RWPE2 (cell line): ENCODE measurements around the gene PLEKHA8.
A peak's percentile ranks its signal among the peaks of the same experiment; 100 is the strongest.

Source experiments
- ATAC-seq: fragments of 200-7000 bp; cut with Tn5 transposase; 3 replicates; pipeline ENCODE4 v1.9.1; 2021; ENCODE audit warnings: low read depth
- DNase-seq: peaks from one replicate; pipeline ENCODE4 v3.0.0-alpha.2; 2020; ENCODE audit warnings: low spot score
- H3K27ac ChIP-seq: fragments of 450-650 bp; 2 replicates; pipeline ENCODE4 v1.5.1; 2017; ENCODE audit warnings: mild to moderate bottlenecking; ENCODE audit not compliant: poor library complexity, severe bottlenecking
- H3K27me3 ChIP-seq: fragments of 250-450 bp; sonication (Bioruptor Pico); 2 replicates; pipeline ENCODE4 v1.5.1; 2021; ENCODE audit warnings: mild to moderate bottlenecking, moderate library complexity; ENCODE audit not compliant: insufficient read depth, poor library complexity, severe bottlenecking
- H3K36me3 ChIP-seq: fragments of 250-450 bp; sonication (Bioruptor Pico); 2 replicates; pipeline ENCODE4 v1.5.1; 2020; ENCODE audit warnings: low read depth, mild to moderate bottlenecking, moderate library complexity
- H3K4me1 ChIP-seq: fragments of 250-450 bp; sonication (Bioruptor Pico); 2 replicates; pipeline ENCODE4 v1.5.1; 2021; ENCODE audit warnings: mild to moderate bottlenecking, moderate library complexity; ENCODE audit not compliant: insufficient read depth, poor library complexity, severe bottlenecking
- H3K4me3 ChIP-seq: fragments of 250-450 bp; sonication (Bioruptor Pico); 2 replicates; pipeline ENCODE4 v1.5.1; 2021; ENCODE audit warnings: mild to moderate bottlenecking, moderate library complexity; ENCODE audit not compliant: severe bottlenecking
- H3K9me3 ChIP-seq: fragments of 250-450 bp; sonication (Bioruptor Pico); 2 replicates; pipeline ENCODE4 v1.5.1; 2021; ENCODE audit warnings: mild to moderate bottlenecking, moderate library complexity; ENCODE audit not compliant: severe bottlenecking
- TF ChIP-seq, protein P1 (sequence below): fragments of 450-650 bp; IDR thresholded peaks from one replicate; pipeline ENCODE4 v1.5.1; 2017; ENCODE audit warnings: mild to moderate bottlenecking, moderate library complexity; ENCODE audit not compliant: poor library complexity, severe bottlenecking

The PLEKHA8 gene

GRCh38 chr7:30148426-30148825 lies 120.2 kb downstream of the PLEKHA8 start:
- peaks cover 22% of the 10 kb centered on the region for H3K4me1 ChIP-seq
- no peak for ATAC-seq
- TF ChIP-seq, protein P1, sequence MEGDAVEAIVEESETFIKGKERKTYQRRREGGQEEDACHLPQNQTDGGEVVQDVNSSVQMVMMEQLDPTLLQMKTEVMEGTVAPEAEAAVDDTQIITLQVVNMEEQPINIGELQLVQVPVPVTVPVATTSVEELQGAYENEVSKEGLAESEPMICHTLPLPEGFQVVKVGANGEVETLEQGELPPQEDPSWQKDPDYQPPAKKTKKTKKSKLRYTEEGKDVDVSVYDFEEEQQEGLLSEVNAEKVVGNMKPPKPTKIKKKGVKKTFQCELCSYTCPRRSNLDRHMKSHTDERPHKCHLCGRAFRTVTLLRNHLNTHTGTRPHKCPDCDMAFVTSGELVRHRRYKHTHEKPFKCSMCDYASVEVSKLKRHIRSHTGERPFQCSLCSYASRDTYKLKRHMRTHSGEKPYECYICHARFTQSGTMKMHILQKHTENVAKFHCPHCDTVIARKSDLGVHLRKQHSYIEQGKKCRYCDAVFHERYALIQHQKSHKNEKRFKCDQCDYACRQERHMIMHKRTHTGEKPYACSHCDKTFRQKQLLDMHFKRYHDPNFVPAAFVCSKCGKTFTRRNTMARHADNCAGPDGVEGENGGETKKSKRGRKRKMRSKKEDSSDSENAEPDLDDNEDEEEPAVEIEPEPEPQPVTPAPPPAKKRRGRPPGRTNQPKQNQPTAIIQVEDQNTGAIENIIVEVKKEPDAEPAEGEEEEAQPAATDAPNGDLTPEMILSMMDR = no peak
- H3K9me3 ChIP-seq = no peaks in the 10 kb centered on the region
- DNase-seq = no peak
- H3K27ac ChIP-seq = peak overlapping the region; percentile 21
- no peaks in the 10 kb centered on the region for H3K27me3 ChIP-seq
- no peak overlapping the region for H3K4me3 ChIP-seq
- no peaks in the 10 kb centered on the region; the same call in 1 of the 2 replicates for H3K36me3 ChIP-seq

DNA sequence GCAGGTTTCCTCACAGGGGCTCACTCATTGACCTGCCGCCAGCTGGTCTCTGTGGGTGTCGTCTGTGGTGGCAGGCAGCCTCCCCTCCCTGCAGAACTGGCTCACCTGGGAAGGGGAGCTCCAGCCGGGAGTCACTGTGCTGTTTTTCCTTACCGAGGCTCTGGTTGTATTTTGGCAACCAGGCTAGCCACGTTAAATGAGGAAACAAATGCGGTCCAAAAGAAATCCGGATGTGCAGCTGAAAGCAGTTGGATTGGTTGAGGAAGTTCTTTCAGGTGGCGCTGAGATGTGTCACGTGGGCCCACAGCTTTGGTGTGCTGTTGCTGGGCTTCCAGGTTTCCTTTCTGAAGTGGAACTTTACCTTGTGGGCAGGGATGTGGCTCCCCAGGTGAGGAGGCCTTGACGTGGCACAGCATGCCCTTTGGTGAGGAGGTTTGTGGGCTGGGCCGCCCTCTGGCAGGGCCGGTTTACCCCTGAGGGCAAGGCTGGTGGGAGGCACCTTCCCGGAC lies 120.8 kb downstream of the PLEKHA8 start:
- ATAC-seq (peak; percentile 71), DNase-seq (no peak)
- Histone ChIP-seq H3K4me3 (no peak overlapping the region), H3K9me3 (no peaks in the 10 kb centered on the region), H3K36me3 (no peaks in the 10 kb centered on the region; the same call in 1 of the 2 replicates), H3K27ac (peak overlapping the region; percentile 21), H3K4me1 (peaks cover 17% of the 10 kb centered on the region), H3K27me3 (no peaks in the 10 kb centered on the region)
- TF ChIP-seq, protein P1 = no peak

- no peaks in the 10 kb centered on the region for H3K27me3 ChIP-seq
- DNase-seq = no peak
- TF ChIP-seq, protein P1 = no peak
- peak overlapping the region; percentile 21 for H3K27ac ChIP-seq
- H3K4me3 ChIP-seq = no peak overlapping the region
- H3K9me3 ChIP-seq = no peaks in the 10 kb centered on the region
- ATAC-seq = no peak
- peaks cover 12% of the 10 kb centered on the region for H3K4me1 ChIP-seq
- no peaks in the 10 kb centered on the region; the same call in 1 of the 2 replicates for H3K36me3 ChIP-seq
Measured at GRCh38 chr7:30149640-30150272, 121.5 kb downstream of the PLEKHA8 start.

DNA sequence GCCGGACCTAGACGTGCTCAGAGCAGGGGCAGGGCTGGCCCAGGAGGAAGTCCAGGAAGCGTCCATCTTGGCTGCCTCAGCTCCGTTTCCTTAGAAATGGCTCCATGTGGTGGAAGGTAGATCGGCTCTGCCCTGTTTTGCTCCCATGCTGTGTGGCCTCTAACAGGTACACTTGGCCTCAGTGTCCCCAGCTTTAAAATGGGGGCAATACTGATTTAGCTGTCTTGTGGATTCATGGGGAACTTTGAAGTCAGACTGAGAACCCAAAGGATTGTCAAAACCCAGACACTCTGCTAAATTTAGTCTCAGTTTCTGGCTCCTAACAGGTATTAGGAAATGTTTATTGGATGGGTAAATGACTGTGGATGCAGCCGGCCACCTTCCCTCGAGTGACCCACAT lies 122.5 kb downstream of the PLEKHA8 start:
- Histone ChIP-seq H3K36me3 (no peaks in the 10 kb centered on the region; the same call in 1 of the 2 replicates), H3K4me3 (no peak overlapping the region), H3K27me3 (no peaks in the 10 kb centered on the region), H3K4me1 (peaks cover 12% of the 10 kb centered on the region), H3K27ac (no peak overlapping the region), H3K9me3 (no peaks in the 10 kb centered on the region)
- DNase-seq = no peak
- ATAC-seq = no peak
- TF ChIP-seq, protein P1 = no peak

DNA sequence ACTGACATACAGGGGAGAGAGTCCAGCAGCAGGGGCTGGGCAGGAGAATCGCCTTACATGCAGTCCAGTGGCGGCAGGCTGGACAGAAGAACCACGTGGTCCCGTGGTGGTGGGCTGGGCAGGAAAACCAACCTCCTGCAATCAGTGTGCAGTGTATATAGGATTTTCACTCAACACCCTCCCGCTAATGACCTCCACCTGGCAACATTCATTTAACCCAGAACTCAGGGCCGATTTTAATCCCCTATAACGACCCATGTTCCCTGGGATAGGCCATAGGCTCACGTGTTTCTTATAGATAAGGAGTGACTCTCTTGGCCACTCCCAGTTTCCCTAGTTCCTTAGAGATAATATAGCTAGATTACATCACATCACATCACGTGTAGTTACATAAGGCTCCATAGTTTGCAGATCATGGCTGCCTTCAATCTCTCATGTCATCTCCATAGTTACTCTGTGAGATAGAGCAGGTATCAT lies 125.9 kb downstream of the PLEKHA8 start:
- H3K27me3 ChIP-seq = no peaks in the 10 kb centered on the region
- H3K9me3 ChIP-seq = no peaks in the 10 kb centered on the region
- H3K36me3 ChIP-seq = no peaks in the 10 kb centered on the region; the same call in 1 of the 2 replicates
- no peak for DNase-seq
- no peak overlapping the region for H3K27ac ChIP-seq
- no peak overlapping the region for H3K4me3 ChIP-seq
- TF ChIP-seq, protein P1 = no peak
- ATAC-seq = no peak
- peaks cover 3% of the 10 kb centered on the region for H3K4me1 ChIP-seq
